HG02678 (cell line): ENCODE results near the gene DHRS7C.

Experiments used
- ATAC-seq: cut with Tn5 transposase; IDR thresholded peaks from one replicate; pipeline ENCODE4 v1.9.1; 2021; ENCODE audit warnings: mild to moderate bottlenecking, moderate library complexity; ENCODE audit not compliant: unreplicated experiment

Gene DHRS7C

DNA sequence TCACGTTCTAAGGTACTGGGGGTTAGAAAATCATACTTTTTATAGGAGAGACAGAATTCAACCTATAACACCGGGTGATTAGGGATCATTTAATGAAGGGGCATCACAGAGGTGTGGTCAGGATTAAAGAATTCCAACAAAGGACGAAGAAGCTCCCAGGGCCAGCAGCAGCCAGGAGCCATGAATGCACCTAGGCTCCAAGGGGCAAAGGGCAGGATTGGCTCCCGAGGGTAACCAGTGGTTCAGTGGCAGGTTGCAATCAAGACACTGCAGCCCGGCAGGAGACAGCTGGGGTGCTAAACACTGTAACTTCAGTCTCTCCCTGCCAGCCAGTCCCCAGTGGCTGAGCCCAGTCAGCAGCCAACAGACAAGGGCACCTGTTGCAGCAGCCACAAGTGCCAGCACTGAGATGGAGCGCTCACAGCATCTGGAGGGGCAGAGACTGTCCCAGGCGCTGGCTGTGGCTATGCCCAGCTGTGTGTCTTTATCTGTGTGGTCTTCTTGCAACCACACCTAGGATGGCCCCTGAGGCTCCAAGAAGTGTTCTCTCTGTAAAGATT is 23.9 kb downstream of the DHRS7C start:
- no peak for ATAC-seq

- no peak for ATAC-seq
Observed at GRCh38 chr17:9766970-9767369, 24.4 kb downstream of the DHRS7C start.

DNA sequence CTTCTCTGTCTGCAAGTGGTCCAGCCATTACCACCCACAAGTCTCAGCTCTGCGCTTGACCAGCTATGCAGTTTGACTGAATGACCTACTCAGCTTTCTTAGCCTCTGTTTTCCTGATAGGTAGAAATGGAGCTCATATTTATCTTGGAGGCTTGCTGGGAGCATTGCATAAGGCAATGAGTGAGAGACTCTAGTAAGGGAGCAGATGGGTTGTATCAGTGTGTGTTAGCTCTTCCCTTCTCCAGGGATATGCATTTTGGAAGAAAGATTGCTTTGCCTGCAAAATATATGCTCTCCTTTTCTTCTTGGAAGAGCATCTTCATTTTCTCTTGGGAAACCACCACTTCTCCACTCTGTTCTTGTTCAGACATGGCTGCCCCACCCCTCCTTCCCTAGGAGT is 26.1 kb downstream of the DHRS7C start:
- ATAC-seq: no peak

DNA sequence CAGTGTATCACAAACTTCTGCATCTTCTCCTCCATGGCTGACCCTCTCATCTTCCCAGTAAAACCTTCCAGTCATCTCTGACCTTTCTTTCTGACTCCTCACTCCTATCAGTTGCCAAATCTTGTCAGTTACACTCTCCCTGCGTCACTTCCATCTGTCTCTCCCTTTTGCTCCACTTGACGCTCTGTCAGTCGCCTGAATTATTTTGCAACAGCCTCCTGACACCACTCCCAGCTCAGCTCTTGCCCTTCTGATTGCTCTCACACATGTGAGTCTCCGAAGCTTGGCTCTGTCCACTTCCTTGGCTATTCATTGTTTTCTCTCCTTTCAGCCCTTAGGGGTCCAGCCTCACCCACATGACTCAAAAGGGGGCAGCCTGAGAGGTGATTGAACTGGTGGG is 27.7 kb downstream of the DHRS7C start:
- ATAC-seq: no peak

DNA sequence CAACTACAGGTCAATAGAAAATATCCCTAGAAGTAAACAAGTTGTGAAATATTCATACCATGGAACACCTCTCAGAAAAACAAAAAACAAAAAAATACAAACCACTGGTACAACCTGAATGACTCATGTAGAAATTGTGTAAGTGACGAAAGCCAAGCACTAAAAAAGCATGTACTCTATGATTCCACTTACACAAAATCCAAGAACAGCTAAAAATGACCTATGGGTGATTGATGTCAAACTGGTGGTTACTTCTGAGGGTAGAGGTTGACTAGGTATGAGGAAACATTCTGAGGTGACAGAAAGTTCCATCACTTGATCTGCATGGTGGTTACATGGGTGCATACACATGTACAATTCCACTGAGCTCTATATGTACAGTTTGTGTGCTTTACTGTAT is 31.1 kb downstream of the DHRS7C start:
- no peak for ATAC-seq

- no peak for ATAC-seq
Observed at GRCh38 chr17:9755083-9755482, 36.3 kb downstream of the DHRS7C start.

- no peak for ATAC-seq
Observed at GRCh38 chr17:9750524-9750923, 40.9 kb downstream of the DHRS7C start.

- ATAC-seq: no peak
Observed at GRCh38 chr17:9729735-9730420, 61.5 kb downstream of the DHRS7C start.

DNA sequence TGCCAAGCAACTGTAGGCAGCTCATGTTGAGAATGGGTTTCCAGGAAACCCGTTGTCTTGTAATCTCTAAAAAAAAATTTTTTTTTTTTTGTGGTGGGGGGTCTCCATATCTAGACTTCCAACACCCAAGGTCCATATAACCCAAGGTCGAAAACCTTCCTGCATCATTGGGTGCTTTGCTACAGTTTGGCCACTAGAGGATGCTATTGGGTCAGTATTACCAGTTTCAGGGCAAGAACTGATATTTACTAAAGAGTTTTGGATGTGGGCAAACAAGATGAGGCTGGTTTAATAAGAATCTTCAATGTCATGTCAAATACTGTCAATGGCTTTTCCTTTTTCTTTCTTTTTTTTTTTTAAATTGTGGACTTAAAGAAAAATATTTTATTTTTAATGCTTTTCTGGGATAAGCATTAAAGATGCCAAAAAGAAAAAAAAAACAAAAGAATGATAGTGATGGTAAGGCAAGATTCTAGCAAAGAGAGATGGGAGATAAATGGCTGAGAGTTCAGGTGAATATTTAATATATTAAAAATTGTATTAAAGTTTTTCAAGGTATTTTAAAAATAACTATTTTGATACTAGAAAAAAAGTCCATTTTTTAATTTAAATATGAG is 62.2 kb downstream of the DHRS7C start:
- ATAC-seq: no peak

DNA sequence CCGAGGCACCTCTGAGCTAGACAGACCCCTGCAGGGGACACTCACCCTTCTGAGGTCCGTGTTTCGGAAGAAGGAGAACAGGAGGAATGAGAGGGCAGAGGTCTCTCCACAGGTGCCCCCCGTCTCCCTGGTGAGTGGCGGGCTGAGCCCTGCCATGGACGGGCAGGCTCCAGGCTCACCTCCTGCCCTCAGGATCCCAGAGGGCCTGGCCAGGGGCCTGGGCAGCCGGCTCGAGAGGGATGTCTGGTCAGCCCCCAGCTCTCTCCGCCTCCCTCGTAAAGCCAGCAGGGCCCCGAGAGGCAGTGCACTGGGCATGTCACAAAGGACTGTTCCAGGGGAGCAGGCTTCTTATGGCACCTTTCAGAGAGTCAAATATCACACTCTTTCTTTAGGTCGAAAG is 62.8 kb downstream of the DHRS7C start:
- no peak for ATAC-seq

- ATAC-seq: no peak
Observed at GRCh38 chr17:9728005-9728404, 63.4 kb downstream of the DHRS7C start.

- no peak for ATAC-seq
Observed at GRCh38 chr17:9726291-9726690, 65.1 kb downstream of the DHRS7C start.

DNA sequence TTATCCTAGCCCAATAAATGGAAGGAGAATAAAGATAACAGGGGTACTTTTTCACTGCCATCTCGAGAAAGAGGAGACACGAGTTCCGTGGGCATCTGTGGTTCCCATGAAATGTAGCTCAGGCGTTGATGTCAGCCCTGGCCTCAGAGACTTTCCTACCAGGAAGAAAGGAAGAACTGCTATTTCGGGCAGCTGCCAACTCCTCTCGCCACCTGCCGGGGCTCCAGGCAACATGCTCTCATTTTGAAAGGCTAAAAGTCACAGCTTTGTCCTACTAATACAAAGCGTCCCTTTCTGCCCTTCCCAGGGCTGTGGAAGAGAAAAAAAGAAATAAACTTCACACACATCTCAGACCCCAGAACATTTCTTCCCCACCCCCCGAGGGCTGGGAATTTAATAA is 65.8 kb downstream of the DHRS7C start:
- no peak for ATAC-seq
